ENCODE results near the gene DAZL.

- TF ChIP-seq EZH2 (IDR thresholded peaks at IDR 0.05) (no peak), POLR2AphosphoS5 (IDR thresholded peaks at IDR 0.05; ENCODE audit: borderline replicate concordance, low read depth, low read length) (no peak)
Measured at GRCh38 chr3:16608816-16609215, 3.6 kb upstream of the DAZL start.

Data from SK-N-MC (cell line).